ENCODE results near the gene RMP24.
"Not testable (repeated sequence)": the region's sequence is repeated elsewhere in the genome, so short reads cannot be mapped to it uniquely, and the experiment has no call there.

RMP24 gene

DNA sequence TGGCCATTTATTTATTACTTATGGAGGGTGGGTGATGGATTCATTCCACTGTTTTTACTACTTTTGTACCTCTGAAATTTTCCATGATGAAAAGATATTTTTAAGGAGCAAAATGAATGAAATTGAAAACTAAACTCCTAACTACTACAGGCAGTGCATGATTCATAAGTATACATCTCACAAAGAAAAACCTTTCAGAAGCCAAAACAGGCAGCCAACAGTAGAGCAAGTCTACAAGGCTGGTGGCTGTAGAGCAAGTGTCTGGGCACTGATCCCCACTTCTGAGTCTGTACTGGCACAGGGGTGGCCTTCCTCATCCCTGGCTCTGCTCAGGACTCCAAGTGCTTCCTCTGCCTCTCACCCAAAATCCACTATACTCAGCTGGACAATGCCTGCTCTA lies 8.2 kb upstream of the RMP24 start:
- DNase-seq = no peak
- Histone ChIP-seq H3K36me3 (no peaks in the 10 kb centered on the region), H3K4me3 (no peak overlapping the region), H3K27ac (no peak overlapping the region), H3K9me3 (no peaks in the 10 kb centered on the region), H3K4me1 (no peaks in the 10 kb centered on the region), H3K27me3 (no peaks in the 10 kb centered on the region)
- intact Hi-C loops (cut with DNase I; ENCODE audit: low total_unique reads) = no loop called here
- TF ChIP-seq, protein P1, sequence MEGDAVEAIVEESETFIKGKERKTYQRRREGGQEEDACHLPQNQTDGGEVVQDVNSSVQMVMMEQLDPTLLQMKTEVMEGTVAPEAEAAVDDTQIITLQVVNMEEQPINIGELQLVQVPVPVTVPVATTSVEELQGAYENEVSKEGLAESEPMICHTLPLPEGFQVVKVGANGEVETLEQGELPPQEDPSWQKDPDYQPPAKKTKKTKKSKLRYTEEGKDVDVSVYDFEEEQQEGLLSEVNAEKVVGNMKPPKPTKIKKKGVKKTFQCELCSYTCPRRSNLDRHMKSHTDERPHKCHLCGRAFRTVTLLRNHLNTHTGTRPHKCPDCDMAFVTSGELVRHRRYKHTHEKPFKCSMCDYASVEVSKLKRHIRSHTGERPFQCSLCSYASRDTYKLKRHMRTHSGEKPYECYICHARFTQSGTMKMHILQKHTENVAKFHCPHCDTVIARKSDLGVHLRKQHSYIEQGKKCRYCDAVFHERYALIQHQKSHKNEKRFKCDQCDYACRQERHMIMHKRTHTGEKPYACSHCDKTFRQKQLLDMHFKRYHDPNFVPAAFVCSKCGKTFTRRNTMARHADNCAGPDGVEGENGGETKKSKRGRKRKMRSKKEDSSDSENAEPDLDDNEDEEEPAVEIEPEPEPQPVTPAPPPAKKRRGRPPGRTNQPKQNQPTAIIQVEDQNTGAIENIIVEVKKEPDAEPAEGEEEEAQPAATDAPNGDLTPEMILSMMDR (IDR thresholded peaks at IDR 0.05) = no peak

DNA sequence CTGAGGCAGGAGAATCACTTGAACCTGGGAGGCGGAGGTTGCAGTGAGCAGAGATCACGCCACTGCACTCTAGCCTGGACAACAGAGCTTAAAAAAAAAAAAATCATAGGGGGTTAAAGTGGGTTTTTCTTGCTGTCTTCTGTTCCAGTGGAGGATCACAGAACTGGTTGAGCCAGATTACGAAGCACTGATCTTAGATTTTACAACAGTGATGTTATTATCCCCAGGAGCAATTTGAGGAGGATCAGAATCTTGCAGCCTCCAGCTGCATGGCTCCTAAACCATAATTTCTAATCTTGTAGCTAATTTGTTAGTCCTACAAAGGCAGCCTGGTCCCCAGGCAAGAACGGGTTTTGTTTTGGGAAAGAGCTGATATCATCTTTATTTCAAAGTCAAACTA lies 4.6 kb upstream of the RMP24 start:
- intact Hi-C loops (cut with DNase I; ENCODE audit: low total_unique reads); DNase-seq; H3K9me3 ChIP-seq; H3K36me3 ChIP-seq; H3K4me1 ChIP-seq; H3K27me3 ChIP-seq; H3K4me3 ChIP-seq; H3K27ac ChIP-seq: not testable (repeated sequence)

DNA sequence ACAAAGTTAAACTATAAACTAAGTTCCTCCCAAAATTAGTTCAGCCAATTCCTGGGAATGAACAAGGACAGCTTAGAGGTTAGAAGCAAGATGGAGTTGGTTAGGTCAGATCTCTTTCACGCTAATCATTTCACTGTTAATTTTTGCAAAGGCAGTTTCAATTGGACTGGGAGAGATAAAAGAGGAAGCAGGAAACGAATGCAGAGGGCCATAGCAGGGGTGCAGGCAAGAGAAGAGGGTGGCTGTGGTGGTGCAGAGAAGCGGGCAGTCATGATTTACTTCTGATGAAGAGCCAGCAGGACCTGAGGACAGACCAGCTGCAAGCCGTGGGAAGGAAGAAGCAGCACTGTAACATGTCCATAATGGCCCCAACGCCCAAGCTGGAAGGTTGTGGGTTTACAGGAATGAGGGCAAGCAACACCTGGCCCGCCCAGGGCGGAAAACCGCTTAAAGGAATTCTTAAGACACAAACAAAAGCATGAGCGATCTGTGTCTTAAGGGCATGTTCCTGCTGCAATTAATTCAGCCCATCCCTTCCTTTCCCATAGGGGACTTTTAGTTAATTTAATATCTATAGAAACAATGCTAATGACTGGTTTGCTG lies 4.1 kb upstream of the RMP24 start:
- no peak overlapping the region for H3K27ac ChIP-seq
- H3K4me3 ChIP-seq = no peak overlapping the region
- no peaks in the 10 kb centered on the region for H3K27me3 ChIP-seq
- H3K4me1 ChIP-seq = peaks cover 0 to 12% (median 8%) of the 10 kb centered on the region in 4 donors
- DNase-seq = no peak
- TF ChIP-seq, protein P1 (IDR thresholded peaks at IDR 0.05) = no peak
- no peaks in the 10 kb centered on the region for H3K36me3 ChIP-seq
- H3K9me3 ChIP-seq = no peaks in the 10 kb centered on the region
- intact Hi-C loops (cut with DNase I; ENCODE audit: low total_unique reads) = no loop called here

DNA sequence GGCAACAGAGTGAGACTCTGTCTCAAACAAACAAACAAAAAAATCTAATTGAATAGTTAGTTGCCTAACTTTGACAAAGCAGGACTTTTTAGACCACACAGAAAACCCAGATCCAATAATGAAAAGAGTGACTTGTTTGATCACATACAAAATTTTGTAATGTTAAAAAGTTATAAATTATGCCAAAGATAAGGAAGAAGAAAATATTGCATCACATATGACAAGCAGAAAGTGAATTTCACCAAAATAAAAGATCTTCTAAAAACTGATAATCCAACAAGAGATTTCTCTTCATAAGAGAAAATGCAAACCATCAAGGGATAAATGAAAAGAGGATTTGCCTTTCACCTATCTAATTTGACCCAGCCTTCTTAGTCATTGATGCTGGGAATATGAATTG lies 2.8 kb upstream of the RMP24 start:
- H3K4me1 ChIP-seq = peaks cover 0 to 21% (median 15%) of the 10 kb centered on the region in 4 donors
- H3K27me3 ChIP-seq = no peaks in the 10 kb centered on the region
- TF ChIP-seq, protein P1 (IDR thresholded peaks at IDR 0.05) = no peak
- H3K9me3 ChIP-seq = no peaks in the 10 kb centered on the region
- peaks cover 0 to under 1% (median 0%) of the 10 kb centered on the region in 3 donors for H3K36me3 ChIP-seq
- DNase-seq = no peak
- no peak overlapping the region for H3K4me3 ChIP-seq
- no peak overlapping the region for H3K27ac ChIP-seq
- intact Hi-C loops (cut with DNase I; ENCODE audit: low total_unique reads) = loop anchor here (5.0 kb wide), 1 partner anchor 858 kb away; the partner anchor contains the start of genes KIAA1328 and TPGS2

DNA sequence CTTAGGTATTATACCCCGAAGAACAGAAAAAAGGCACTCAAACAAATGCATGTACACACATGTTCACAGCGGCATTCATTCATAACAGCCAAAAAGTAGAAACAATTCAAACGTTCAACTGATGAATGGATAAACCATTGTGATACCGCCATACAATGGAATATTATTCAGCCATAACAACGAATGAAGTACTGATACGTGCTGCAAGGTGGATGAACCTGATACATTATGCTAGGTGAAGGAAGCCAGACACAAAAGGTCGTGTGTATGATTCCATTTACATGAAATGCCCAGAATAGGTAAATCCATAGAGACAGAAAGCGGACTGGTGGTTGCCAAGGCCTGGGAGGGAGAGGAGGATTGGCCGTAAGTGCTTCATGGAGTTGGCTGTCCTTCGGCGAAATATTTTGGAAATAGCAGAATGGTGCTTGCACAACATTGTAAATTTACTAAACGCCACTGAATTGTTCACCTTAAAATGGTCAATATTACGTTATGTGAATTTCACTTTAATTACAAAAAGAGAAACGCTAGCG lies 750 bp upstream of the RMP24 start:
- Histone ChIP-seq H3K36me3 (peaks cover 7 to 18% (median 15%) of the 10 kb centered on the region in 3 donors), H3K4me3 (peak overlapping the region; percentile 75 to 92), H3K27ac (peak overlapping the region; percentile 81 to 85), H3K4me1 (peaks cover 0 to 21% (median 15%) of the 10 kb centered on the region in 4 donors), H3K9me3 (no peaks in the 10 kb centered on the region), H3K27me3 (no peaks in the 10 kb centered on the region)
- TF ChIP-seq, protein P1 (IDR thresholded peaks at IDR 0.05) = no peak
- intact Hi-C loops (cut with DNase I; ENCODE audit: low total_unique reads) = loop anchor here (5.0 kb wide), 1 partner anchor 856 kb away; the partner anchor contains the start of genes KIAA1328 and TPGS2
- DNase-seq = no peak

DNA sequence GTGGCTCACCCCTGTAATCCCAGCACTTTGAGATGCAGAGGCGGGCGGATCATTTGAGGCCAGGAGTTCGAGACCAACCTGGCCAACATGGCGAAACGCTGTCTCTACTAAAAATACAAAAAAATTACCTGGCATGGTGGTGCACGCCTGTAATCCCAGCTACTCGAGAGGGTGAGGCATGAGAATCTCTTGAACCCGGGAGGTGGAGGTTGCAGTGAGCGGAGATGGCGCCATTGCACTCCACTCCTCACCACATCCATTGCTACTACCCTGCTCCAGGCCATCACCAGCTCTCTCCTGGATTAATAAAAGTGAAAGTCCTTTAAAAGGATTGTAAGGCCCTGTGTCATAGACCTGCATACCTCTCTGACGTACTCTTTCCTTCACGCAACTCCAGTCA lies 1.2 kb downstream of the RMP24 start:
- peak overlapping the region in 1 of 2 donors; percentile 92 for H3K4me3 ChIP-seq
- H3K27me3 ChIP-seq = no peaks in the 10 kb centered on the region
- H3K4me1 ChIP-seq = peaks cover 0 to 21% (median 15%) of the 10 kb centered on the region in 4 donors
- H3K9me3 ChIP-seq = no peaks in the 10 kb centered on the region
- H3K27ac ChIP-seq = no peak overlapping the region
- DNase-seq = no peak
- TF ChIP-seq, protein P1 (IDR thresholded peaks at IDR 0.05) = no peak
- H3K36me3 ChIP-seq = peaks cover 22 to 36% (median 30%) of the 10 kb centered on the region in 3 donors
- intact Hi-C loops (cut with DNase I; ENCODE audit: low total_unique reads) = loop anchor here (5.0 kb wide), 1 partner anchor 854 kb away; the partner anchor contains the start of genes KIAA1328 and TPGS2
